Measurements from ENCODE around the gene CLEC2A.

The CLEC2A gene

GRCh38 chr12:9933958-9934357 is 1.8 kb upstream of the CLEC2A start:
- DNase-seq (ENCODE audit: low read depth), result no peak

- no peak for DNase-seq (ENCODE audit: low read depth)
Observed at GRCh38 chr12:9931245-9931644, 925 bp downstream of the CLEC2A start.

GRCh38 chr12:9928607-9929006 is 3.6 kb downstream of the CLEC2A start:
- DNase-seq (ENCODE audit: low read depth), result no peak

GRCh38 chr12:9926876-9927275 is 5.3 kb downstream of the CLEC2A start:
- no peak for DNase-seq (ENCODE audit: low read depth)

GRCh38 chr12:9925705-9926393 is 6.3 kb downstream of the CLEC2A start:
- no peak for DNase-seq (ENCODE audit: low read depth)

- DNase-seq (ENCODE audit: low read depth), result no peak
Observed at GRCh38 chr12:9922429-9922828, 9.7 kb downstream of the CLEC2A start.

- no peak for DNase-seq (ENCODE audit: low read depth)
Observed at GRCh38 chr12:9920451-9920850, 11.7 kb downstream of the CLEC2A start.

- DNase-seq (ENCODE audit: low read depth), result no peak
Observed at GRCh38 chr12:9919443-9919842, 12.7 kb downstream of the CLEC2A start.

- DNase-seq (ENCODE audit: low read depth), result no peak
Observed at GRCh38 chr12:9911708-9912107, 20.5 kb downstream of the CLEC2A start.

- DNase-seq (ENCODE audit: low read depth), result no peak
Observed at GRCh38 chr12:9910716-9911421, 21.3 kb downstream of the CLEC2A start.

GRCh38 chr12:9909724-9910123 is 22.4 kb downstream of the CLEC2A start:
- no peak for DNase-seq (ENCODE audit: low read depth)

GRCh38 chr12:9908350-9908749 is 23.8 kb downstream of the CLEC2A start:
- DNase-seq (ENCODE audit: low read depth), result no peak

- no peak for DNase-seq (ENCODE audit: low read depth)
Observed at GRCh38 chr12:9907769-9908168, 24.4 kb downstream of the CLEC2A start.

- DNase-seq (ENCODE audit: low read depth), result no peak
Observed at GRCh38 chr12:9906873-9907272, 25.3 kb downstream of the CLEC2A start.

GRCh38 chr12:9902539-9903228 is 29.5 kb downstream of the CLEC2A start:
- no peak for DNase-seq (ENCODE audit: low read depth)

- DNase-seq (ENCODE audit: low read depth), result no peak
Observed at GRCh38 chr12:9900930-9901329, 31.2 kb downstream of the CLEC2A start.

- DNase-seq (ENCODE audit: low read depth), result no peak
Observed at GRCh38 chr12:9899209-9899608, 33.0 kb downstream of the CLEC2A start.

- DNase-seq (ENCODE audit: low read depth), result no peak
Observed at GRCh38 chr12:9897535-9897934, 34.6 kb downstream of the CLEC2A start.

GRCh38 chr12:9895215-9895971 is 36.8 kb downstream of the CLEC2A start:
- DNase-seq (ENCODE audit: low read depth), result no peak

- no peak for DNase-seq (ENCODE audit: low read depth)
Observed at GRCh38 chr12:9888665-9889273, 43.4 kb downstream of the CLEC2A start.

- DNase-seq (ENCODE audit: low read depth), result no peak
Observed at GRCh38 chr12:9883175-9883574, 49.0 kb downstream of the CLEC2A start.

GRCh38 chr12:9881988-9882387 is 50.2 kb downstream of the CLEC2A start:
- no peak for DNase-seq (ENCODE audit: low read depth)

Measured in activated T-cell treated with anti-CD3 and anti-CD28 coated beads for 1 hour (primary cell).